NCI-H69 (cell line): ENCODE data around the gene ASPRV1.

Source experiments
- DNase-seq: peaks from one replicate; lab custom pipeline; 2025; lab: John Stamatoyannopoulos, UW

Gene ASPRV1

GRCh38 chr2:69939722-69940121 is 21.7 kb downstream of the ASPRV1 start:
- no peak for DNase-seq

- no peak for DNase-seq
Observed at GRCh38 chr2:69937968-69938367, 23.5 kb downstream of the ASPRV1 start.

GRCh38 chr2:69936906-69937305 is 24.5 kb downstream of the ASPRV1 start:
- DNase-seq: no peak

GRCh38 chr2:69935011-69935410 is 26.4 kb downstream of the ASPRV1 start:
- no peak for DNase-seq

GRCh38 chr2:69934614-69934908 is 26.9 kb downstream of the ASPRV1 start:
- DNase-seq: no peak

- DNase-seq: no peak
Observed at GRCh38 chr2:69933839-69934613, 27.4 kb downstream of the ASPRV1 start.

GRCh38 chr2:69933254-69933828 is 28.1 kb downstream of the ASPRV1 start:
- DNase-seq: no peak

- no peak for DNase-seq
Observed at GRCh38 chr2:69932596-69932922, 28.9 kb downstream of the ASPRV1 start.

GRCh38 chr2:69931832-69932595 is 29.4 kb downstream of the ASPRV1 start:
- no peak for DNase-seq

GRCh38 chr2:69926849-69927515 is 34.4 kb downstream of the ASPRV1 start:
- no peak for DNase-seq

GRCh38 chr2:69923116-69923515 is 38.3 kb downstream of the ASPRV1 start:
- no peak for DNase-seq

- no peak for DNase-seq
Observed at GRCh38 chr2:69918401-69918800, 43.0 kb downstream of the ASPRV1 start.

- no peak for DNase-seq
Observed at GRCh38 chr2:69917852-69918251, 43.6 kb downstream of the ASPRV1 start.

- no peak for DNase-seq
Observed at GRCh38 chr2:69916106-69916505, 45.3 kb downstream of the ASPRV1 start.

- peak; percentile 23 for DNase-seq
Observed at GRCh38 chr2:69914950-69915945, 46.2 kb downstream of the ASPRV1 start, which contains the start of gene MXD1. Gene MXD1 (plus strand): TSS chr2:69915109. CDS start chr2:69915331, 222 bp downstream.

GRCh38 chr2:69914164-69914949 is 47.1 kb downstream of the ASPRV1 start:
- DNase-seq: peak; percentile 99

GRCh38 chr2:69911985-69912563 is 49.4 kb downstream of the ASPRV1 start:
- peak; percentile 69 for DNase-seq
